ENCODE data around the gene PUS7.
A peak's percentile ranks its signal among the peaks of the same experiment; 100 is the strongest.

Gene PUS7

DNA sequence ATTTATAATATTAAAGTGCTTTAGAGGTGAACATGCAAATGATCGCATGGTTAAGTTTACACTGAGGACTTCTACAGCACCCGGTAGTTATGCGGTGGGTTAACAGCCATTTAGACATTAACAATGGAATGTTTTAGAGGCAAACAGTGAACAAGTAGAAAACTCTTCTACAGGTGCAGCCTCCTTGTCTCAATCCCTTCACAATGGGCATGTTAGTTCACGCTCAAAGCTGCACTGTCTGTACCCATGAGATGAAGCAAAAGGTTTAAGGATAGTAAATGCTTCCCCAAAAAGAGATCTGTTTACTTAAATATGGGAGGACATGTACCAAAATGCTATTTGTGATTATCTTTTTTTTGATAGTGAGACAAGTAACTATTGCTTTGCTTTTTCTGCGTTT, 25.1 kb downstream of the PUS7 start:
- H3K27ac ChIP-seq: no peak overlapping the region
- in situ Hi-C loops (cut with HindIII; ENCODE audit: low pct_ligation_motif_present, low sequenced_read_pairs): no loop called here
- TF ChIP-seq, protein P1, sequence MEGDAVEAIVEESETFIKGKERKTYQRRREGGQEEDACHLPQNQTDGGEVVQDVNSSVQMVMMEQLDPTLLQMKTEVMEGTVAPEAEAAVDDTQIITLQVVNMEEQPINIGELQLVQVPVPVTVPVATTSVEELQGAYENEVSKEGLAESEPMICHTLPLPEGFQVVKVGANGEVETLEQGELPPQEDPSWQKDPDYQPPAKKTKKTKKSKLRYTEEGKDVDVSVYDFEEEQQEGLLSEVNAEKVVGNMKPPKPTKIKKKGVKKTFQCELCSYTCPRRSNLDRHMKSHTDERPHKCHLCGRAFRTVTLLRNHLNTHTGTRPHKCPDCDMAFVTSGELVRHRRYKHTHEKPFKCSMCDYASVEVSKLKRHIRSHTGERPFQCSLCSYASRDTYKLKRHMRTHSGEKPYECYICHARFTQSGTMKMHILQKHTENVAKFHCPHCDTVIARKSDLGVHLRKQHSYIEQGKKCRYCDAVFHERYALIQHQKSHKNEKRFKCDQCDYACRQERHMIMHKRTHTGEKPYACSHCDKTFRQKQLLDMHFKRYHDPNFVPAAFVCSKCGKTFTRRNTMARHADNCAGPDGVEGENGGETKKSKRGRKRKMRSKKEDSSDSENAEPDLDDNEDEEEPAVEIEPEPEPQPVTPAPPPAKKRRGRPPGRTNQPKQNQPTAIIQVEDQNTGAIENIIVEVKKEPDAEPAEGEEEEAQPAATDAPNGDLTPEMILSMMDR (IDR thresholded peaks at IDR 0.05; ENCODE audit: low read depth, low read length, missing control alignments): no peak
- no peaks in the 10 kb centered on the region for H3K27me3 ChIP-seq (replicated peaks)
- no peak overlapping the region for H3K4me3 ChIP-seq (ENCODE audit: low read depth, low read length)
- H3K36me3 ChIP-seq (replicated peaks): peaks cover 1% of the 10 kb centered on the region
- DNase-seq: no peak

DNA sequence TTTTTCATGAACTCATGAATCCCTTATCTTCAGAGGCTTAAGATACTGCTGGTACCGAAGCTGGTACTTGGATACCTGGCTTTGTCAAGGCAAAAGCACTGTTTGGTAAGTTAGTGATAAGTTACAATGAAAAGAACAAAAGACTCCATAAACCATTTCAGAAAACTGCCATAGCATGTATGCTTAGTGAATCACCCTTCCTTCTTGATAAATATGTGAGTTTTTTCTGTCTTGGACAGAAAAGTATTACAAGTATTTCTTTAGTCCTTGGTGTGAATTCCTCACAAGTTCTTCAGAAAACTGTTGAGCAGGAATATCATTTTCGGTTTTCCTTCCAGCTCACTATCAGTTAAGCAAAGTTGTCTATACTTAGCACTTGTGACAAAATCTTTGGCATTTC, 25.6 kb downstream of the PUS7 start:
- in situ Hi-C loops (cut with HindIII; ENCODE audit: low pct_ligation_motif_present, low sequenced_read_pairs): no loop called here
- no peaks in the 10 kb centered on the region for H3K36me3 ChIP-seq (replicated peaks)
- H3K27ac ChIP-seq: peak overlapping the region; percentile 75
- TF ChIP-seq, protein P1 (IDR thresholded peaks at IDR 0.05; ENCODE audit: low read depth, low read length, missing control alignments): no peak
- no peak for DNase-seq
- H3K27me3 ChIP-seq (replicated peaks): no peaks in the 10 kb centered on the region
- no peak overlapping the region for H3K4me3 ChIP-seq (ENCODE audit: low read depth, low read length)

DNA sequence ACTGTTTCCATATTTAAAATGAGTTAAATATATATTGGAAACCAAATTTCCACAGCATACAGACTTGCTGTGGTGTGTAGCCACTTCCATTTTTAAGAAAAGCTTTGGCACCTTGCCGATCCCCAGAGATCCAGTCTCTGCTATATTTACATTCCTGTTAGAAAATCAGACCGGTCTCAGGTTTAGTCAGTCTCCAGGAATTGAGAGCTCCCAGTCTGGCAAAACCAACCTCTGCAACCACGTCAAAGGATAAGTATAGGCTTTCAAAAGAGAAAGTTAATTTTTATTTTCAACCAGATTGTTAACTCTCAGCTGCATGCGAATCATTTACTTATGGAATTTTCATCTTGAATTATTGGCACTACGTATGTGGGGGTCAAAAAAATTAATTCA, 28.2 kb downstream of the PUS7 start:
- Histone ChIP-seq H3K4me3 (ENCODE audit: low read depth, low read length) (no peak overlapping the region), H3K36me3 (replicated peaks) (no peaks in the 10 kb centered on the region), H3K27ac (peak overlapping the region; percentile 25), H3K27me3 (replicated peaks) (no peaks in the 10 kb centered on the region)
- in situ Hi-C loops (cut with HindIII; ENCODE audit: low pct_ligation_motif_present, low sequenced_read_pairs): no loop called here
- DNase-seq: peak; percentile 83
- TF ChIP-seq, protein P1 (IDR thresholded peaks at IDR 0.05; ENCODE audit: low read depth, low read length, missing control alignments): no peak

DNA sequence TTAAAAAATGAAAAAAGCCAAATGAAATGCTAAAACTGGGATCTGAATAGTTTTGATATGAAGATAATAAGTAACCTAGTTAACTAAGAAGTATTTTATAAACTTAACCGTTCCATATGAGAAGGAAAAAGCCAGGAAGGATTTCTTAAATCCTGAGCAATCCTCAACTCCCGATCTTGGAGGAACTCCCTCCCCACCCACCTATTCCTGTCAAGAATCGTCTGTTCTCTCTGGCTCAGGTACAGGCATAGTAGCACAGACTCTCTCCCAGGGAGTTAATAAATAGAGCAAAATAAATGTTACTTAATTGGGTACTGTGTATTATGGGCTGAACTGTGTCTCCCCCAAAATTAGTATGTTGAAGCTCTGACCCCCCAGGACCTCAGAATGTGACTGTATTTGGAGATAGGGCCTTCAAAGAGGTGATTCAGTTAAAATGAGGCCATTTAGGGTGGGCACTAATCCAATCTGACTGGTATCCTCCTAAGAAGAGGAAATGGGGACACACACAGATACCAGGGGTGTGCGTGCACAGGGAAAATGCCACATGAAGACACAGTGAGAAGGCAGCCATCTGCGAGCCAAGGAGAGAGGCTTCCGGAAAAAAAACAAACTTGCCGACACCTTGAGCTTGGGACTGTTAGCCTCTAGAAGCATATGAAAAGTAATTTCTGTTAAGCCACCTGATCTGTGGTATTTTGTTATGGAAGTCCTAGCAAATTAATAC, 28.7 kb downstream of the PUS7 start:
- in situ Hi-C loops (cut with HindIII; ENCODE audit: low pct_ligation_motif_present, low sequenced_read_pairs): no loop called here
- no peaks in the 10 kb centered on the region for H3K27me3 ChIP-seq (replicated peaks)
- no peaks in the 10 kb centered on the region for H3K36me3 ChIP-seq (replicated peaks)
- peak overlapping the region; percentile 25 for H3K27ac ChIP-seq
- TF ChIP-seq, protein P1 (IDR thresholded peaks at IDR 0.05; ENCODE audit: low read depth, low read length, missing control alignments): no peak
- H3K4me3 ChIP-seq (ENCODE audit: low read depth, low read length): no peak overlapping the region
- DNase-seq: no peak

DNA sequence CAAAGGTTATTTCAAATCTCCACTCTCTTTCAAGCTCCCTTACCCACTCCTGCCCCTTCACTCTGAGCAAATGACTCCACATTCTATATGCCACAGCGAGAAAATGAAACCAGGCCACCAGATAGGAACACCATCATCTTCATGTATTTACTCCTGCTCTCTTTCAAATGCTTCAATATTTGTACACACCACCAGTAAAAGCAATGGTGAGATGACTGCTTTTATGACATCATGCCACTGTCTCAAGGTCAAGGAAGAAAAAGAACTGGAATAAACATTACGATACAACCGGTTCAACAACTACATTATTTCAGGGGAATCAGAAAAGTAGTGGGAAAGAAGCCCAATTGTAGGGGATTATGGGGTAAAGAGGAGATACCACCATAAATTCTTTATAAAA, 32.7 kb downstream of the PUS7 start:
- H3K27ac ChIP-seq: no peak overlapping the region
- DNase-seq: no peak
- peaks cover 5% of the 10 kb centered on the region for H3K36me3 ChIP-seq (replicated peaks)
- no peak overlapping the region for H3K4me3 ChIP-seq (ENCODE audit: low read depth, low read length)
- H3K27me3 ChIP-seq (replicated peaks): no peaks in the 10 kb centered on the region
- in situ Hi-C loops (cut with HindIII; ENCODE audit: low pct_ligation_motif_present, low sequenced_read_pairs): no loop called here
- TF ChIP-seq, protein P1 (IDR thresholded peaks at IDR 0.05; ENCODE audit: low read depth, low read length, missing control alignments): no peak
